Mucosa of descending colon (tissue), 3 donors: Measurements from ENCODE around the gene FIBCD1. TPM values are rescaled to one million over a fixed set of nuclear protein-coding genes. Genes with fewer than 3 reads are reported as not detected.
A peak's percentile ranks its signal among the peaks of the same experiment; 100 is the strongest.

Experiments
- ATAC-seq: fragments of 200-7000 bp; cut with Tn5 transposase; one replicate; pipeline ENCODE4 v1.9.1; 2020; ENCODE audit warnings: mild to moderate bottlenecking, moderate library complexity
- DNase-seq, 3 donors: peaks; one replicate each; pipeline ENCODE4 v3.0.0-alpha.2; 2020
- H3K36me3 ChIP-seq: fragments of 200-600 bp; one replicate; pipeline ENCODE4 v1.8.0; 2021; ENCODE audit warnings: low read depth, mild to moderate bottlenecking
- H3K4me1 ChIP-seq: fragments of 200-600 bp; one replicate; pipeline ENCODE4 v1.8.0; 2021; ENCODE audit warnings: low read depth, mild to moderate bottlenecking
- H3K4me3 ChIP-seq: fragments of 200-600 bp; one replicate; pipeline ENCODE4 v1.8.0; 2021; ENCODE audit warnings: mild to moderate bottlenecking
- H3K9me3 ChIP-seq: fragments of 200-600 bp; one replicate; pipeline ENCODE4 v1.8.0; 2021; ENCODE audit warnings: mild to moderate bottlenecking
- intact Hi-C, 2 donors: fragments of 100-400 bp; cut with DNase I in 1 of 2; cut with micrococcal nuclease in 1 of 2; formaldehyde crosslinking; loops; one replicate each; pipeline versions ENCODE4 v1.11.0 to v1.11.1; 2022; cut with DNase I, micrococcal nuclease
- total RNA-seq, 3 donors: library from RNA; stranded (reverse); fragmentation: NEBNext Ultra II Directional in 2 of 3; extraction: Animal tissue kit (Norgen Biotek cat#: 25700) in 2 of 3; gene quantifications; one replicate each; pipeline versions ENCODE4 v1.2.1 to v1.2.4, GENCODE V29; 2021 to 2023
- TF ChIP-seq, protein P1 (sequence below): fragments of 200-600 bp; IDR thresholded peaks from one replicate; pipeline ENCODE4 v1.8.0; 2022; ENCODE audit warnings: antibody characterized with exemption, mild to moderate bottlenecking
- donor health status: DM: no; HTN: no; CAD: no; lungs with moderate emphysema.
- donor health status: DM: no; HTN: no; CAD: no.
- donor health status: DM: no; HTN: yes; CAD: no.

FIBCD1 gene
- total RNA-seq, 3 donors from 2014 or later: 2.6 to 10.7 (median 7.3) TPM

DNA sequence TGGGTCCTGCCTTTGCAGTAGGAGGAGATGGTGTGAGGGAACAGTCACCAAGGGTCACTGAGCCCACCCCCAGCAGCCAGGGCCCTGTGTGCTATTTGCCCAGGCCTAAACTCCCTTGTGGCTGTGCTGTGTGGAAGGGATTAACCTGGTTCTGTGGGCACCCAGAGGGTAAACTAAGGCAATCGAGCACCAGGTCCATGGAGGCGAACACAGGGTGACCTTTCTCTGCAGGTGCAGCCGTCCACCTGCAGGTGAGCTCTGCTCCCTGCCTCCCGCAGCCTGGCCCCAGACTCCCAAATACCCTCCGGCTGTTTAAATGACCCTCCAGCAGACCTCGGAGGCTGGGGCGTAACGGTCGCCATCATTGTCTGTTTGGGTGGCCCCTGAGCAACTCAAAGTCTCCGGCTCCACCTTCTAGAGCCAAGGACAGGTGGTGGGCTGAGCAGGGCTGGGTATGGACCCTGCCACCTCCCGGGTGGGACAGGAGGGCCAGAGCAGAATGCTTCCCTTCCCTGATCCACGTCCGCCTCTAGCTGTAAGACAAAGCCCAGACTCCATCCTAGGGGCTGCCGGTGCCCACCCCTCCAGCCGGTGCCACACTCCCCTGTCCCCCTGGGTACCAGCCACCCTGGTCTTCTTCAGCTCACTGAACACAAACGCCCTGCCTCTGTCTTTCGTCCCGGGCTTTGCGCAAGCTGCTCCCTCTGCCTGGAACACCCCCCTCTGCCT is 34.1 kb upstream of the FIBCD1 start:
- H3K4me1 ChIP-seq: no peaks in the 10 kb centered on the region
- H3K36me3 ChIP-seq: no peaks in the 10 kb centered on the region
- ATAC-seq: no peak
- H3K9me3 ChIP-seq: no peaks in the 10 kb centered on the region
- TF ChIP-seq, protein P1, sequence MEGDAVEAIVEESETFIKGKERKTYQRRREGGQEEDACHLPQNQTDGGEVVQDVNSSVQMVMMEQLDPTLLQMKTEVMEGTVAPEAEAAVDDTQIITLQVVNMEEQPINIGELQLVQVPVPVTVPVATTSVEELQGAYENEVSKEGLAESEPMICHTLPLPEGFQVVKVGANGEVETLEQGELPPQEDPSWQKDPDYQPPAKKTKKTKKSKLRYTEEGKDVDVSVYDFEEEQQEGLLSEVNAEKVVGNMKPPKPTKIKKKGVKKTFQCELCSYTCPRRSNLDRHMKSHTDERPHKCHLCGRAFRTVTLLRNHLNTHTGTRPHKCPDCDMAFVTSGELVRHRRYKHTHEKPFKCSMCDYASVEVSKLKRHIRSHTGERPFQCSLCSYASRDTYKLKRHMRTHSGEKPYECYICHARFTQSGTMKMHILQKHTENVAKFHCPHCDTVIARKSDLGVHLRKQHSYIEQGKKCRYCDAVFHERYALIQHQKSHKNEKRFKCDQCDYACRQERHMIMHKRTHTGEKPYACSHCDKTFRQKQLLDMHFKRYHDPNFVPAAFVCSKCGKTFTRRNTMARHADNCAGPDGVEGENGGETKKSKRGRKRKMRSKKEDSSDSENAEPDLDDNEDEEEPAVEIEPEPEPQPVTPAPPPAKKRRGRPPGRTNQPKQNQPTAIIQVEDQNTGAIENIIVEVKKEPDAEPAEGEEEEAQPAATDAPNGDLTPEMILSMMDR: no peak
- no peak overlapping the region for H3K4me3 ChIP-seq
- peak in 1 of 3 donors; percentile 19 for DNase-seq
- intact Hi-C loops: no loop called here

DNA sequence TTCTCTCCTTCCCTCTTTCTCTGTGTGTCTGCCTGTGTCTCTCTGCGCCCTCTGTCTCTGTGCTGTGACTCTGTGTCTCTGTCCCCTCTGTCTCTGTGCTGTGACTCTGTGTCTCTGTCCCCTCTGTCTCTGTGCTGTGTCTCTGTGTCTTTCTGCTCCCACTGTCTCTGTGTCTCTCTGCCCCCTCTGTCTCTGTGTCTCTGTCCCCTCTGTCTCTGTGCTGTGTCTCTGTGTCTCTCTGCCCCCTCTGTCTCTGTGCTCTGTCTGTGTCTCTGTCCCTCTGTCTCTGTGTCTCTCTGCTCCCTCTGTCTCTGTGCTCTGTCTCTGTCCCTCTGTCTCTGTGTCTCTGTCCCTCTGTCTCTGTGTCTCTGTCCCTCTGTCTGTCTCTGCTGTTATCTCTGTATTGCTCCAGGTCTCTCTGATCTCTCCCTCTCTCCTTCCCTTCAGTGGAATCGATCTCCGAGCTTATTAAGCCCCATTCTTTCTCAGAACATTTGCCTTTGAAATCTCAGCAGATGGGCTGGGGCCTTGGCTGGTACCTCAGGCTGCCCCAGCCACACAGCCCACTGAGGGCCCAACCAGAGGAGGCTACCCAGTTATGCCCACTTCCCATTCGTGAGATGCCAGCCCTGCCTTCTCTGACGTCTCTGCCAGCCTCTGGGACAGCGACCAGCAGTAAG is 33.4 kb upstream of the FIBCD1 start:
- ATAC-seq (no peak), DNase-seq (no peak)
- TF ChIP-seq, protein P1: no peak

GRCh38 chr9:130971294-130971849 is 32.3 kb upstream of the FIBCD1 start:
- ATAC-seq: no peak
- DNase-seq: peak in 1 of 3 donors; percentile 22
- TF ChIP-seq, protein P1: no peak
- Histone ChIP-seq H3K4me1 (no peaks in the 10 kb centered on the region), H3K4me3 (no peak overlapping the region), H3K36me3 (no peaks in the 10 kb centered on the region), H3K9me3 (no peaks in the 10 kb centered on the region)
- intact Hi-C loops: no loop called here

More for the DNA sequence above, 33.4 kb upstream of the FIBCD1 start:
- no peaks in the 10 kb centered on the region for H3K36me3 ChIP-seq
- no peaks in the 10 kb centered on the region for H3K4me1 ChIP-seq
- no peaks in the 10 kb centered on the region for H3K9me3 ChIP-seq
- intact Hi-C loops: no loop called here
- no peak overlapping the region for H3K4me3 ChIP-seq

GRCh38 chr9:130970855-130971254 is 31.8 kb upstream of the FIBCD1 start:
- Histone ChIP-seq H3K9me3 (no peaks in the 10 kb centered on the region), H3K36me3 (no peaks in the 10 kb centered on the region), H3K4me1 (no peaks in the 10 kb centered on the region), H3K4me3 (no peak overlapping the region)
- TF ChIP-seq, protein P1: no peak
- DNase-seq (no peak), ATAC-seq (no peak)
- intact Hi-C loops: no loop called here

DNA sequence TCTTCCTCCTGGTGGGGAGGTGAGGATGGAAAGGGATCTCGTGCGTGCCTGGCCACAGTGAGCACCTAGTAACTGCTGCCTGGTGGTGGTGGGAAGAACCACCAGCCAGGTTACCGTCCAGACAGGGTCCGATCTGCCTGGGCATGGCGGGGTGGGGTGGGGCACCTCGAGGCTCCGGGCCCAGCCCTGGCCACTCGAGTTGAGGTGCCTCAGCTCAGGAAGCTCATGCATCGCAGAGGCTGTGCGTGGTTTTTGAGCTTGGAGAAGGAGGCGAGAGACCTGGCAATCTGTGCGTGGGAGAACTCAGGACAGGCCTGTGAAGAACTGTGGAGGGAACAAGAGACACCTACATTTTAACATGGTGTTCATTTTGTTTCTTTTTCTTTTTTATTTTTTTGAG is 31.0 kb upstream of the FIBCD1 start:
- Histone ChIP-seq H3K4me3 (no peak overlapping the region), H3K36me3 (no peaks in the 10 kb centered on the region), H3K4me1 (no peaks in the 10 kb centered on the region), H3K9me3 (no peaks in the 10 kb centered on the region)
- intact Hi-C loops: no loop called here
- peak in 1 of 3 donors; percentile 33 for DNase-seq
- TF ChIP-seq, protein P1: no peak
- ATAC-seq: no peak
